Measurements from ENCODE around the gene CSDE1. TPM values are rescaled to one million over a fixed set of nuclear protein-coding genes. Genes with fewer than 3 reads are reported as not detected.

The CSDE1 gene
- polyA plus RNA-seq, 3 donors: 177 to 324 (median 251) TPM

DNA sequence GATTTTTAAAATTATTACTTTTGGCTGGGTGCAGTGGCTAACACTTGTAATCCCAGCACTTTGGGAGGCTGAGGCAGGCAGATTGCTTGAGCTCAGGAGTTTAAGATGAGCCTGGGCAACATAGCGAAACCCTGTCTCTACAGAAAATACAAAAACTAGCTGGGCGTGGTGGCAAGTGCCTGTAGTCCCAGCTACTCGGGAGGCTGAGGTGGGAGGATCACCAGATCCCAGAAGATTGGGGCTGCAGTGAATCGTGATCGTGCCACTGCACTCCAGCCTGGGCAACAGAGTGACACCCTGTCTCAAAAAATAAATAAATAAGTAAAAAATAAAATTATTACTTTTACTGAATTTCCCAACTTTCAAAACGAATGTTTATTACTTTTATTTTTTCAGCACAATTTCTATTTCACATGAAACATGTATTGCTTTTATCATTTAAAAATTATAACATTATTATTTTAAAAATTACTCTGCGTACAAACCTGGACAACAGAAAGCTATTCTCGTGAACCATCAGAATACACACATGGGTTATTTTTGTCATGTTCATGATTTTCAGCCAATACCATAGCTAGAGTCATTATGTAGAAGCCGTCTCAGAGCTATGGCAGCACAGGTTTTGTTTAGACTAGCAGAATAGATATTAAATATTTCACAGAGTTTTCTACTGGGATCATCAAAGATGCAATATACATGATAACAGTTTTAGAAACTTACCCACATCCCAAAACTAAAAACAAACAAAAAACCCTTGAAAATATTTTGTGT, 63.1 kb downstream of the CSDE1 start:
- Histone ChIP-seq H3K4me1 (ENCODE audit: control insufficient read depth in 1 of 2, insufficient read depth in 2 of 2, low read length in 2 of 2) (no peaks in the 10 kb centered on the region), H3K27me3 (ENCODE audit: control insufficient read depth in 2 of 2, insufficient read depth in 2 of 2, low read length in 2 of 2) (no peaks in the 10 kb centered on the region), H4K20me1 (ENCODE audit: insufficient read depth, low read length) (no peaks in the 10 kb centered on the region), H3K4me2 (replicated peaks; ENCODE audit: extremely low read depth, low read length, poor library complexity, severe bottlenecking) (no peak overlapping the region), H3K27ac (ENCODE audit: low read depth in 1 of 2, low read length in 2 of 2) (no peak overlapping the region), H3K9me3 (replicated peaks in 1 of 2; ENCODE audit: control insufficient read depth in 1 of 2, insufficient read depth in 1 of 2, low read length in 2 of 2) (no peaks in the 10 kb centered on the region), H2AFZ (ENCODE audit: insufficient read depth, low read depth, low read length, poor library complexity, severe bottlenecking) (no peak overlapping the region), H3K79me2 (ENCODE audit: insufficient read depth, low read length) (no peaks in the 10 kb centered on the region), H3K4me3 (replicated peaks in 1 of 3; ENCODE audit: low read depth in 2 of 3, low read length in 3 of 3) (no peak overlapping the region), H3K36me3 (replicated peaks in 1 of 2; ENCODE audit: control insufficient read depth in 1 of 2, insufficient read depth in 2 of 2, low read length in 2 of 2) (no peaks in the 10 kb centered on the region), H3K9ac (ENCODE audit: insufficient read depth, low read length, poor library complexity, severe bottlenecking) (no peak overlapping the region)
- no peaks in the 10 kb centered on the region for H3K4me1 Mint-ChIP-seq
- no peak overlapping the region for H3K27ac Mint-ChIP-seq
- no CpG with 5 or more reads among the region's 9 CpGs for WGBS (ENCODE audit: insufficient coverage)
- H3K4me3 Mint-ChIP-seq: no peak overlapping the region
- no peak for DNase-seq
- peaks cover 5 to 12% (median 8%) of the 10 kb centered on the region in 3 donors for H3K27me3 Mint-ChIP-seq (ENCODE audit: low read depth in 3 of 3)
- H3K9me3 Mint-ChIP-seq: peaks cover 0 to 1% (median 0%) of the 10 kb centered on the region in 7 donors
- TF ChIP-seq, protein P1, sequence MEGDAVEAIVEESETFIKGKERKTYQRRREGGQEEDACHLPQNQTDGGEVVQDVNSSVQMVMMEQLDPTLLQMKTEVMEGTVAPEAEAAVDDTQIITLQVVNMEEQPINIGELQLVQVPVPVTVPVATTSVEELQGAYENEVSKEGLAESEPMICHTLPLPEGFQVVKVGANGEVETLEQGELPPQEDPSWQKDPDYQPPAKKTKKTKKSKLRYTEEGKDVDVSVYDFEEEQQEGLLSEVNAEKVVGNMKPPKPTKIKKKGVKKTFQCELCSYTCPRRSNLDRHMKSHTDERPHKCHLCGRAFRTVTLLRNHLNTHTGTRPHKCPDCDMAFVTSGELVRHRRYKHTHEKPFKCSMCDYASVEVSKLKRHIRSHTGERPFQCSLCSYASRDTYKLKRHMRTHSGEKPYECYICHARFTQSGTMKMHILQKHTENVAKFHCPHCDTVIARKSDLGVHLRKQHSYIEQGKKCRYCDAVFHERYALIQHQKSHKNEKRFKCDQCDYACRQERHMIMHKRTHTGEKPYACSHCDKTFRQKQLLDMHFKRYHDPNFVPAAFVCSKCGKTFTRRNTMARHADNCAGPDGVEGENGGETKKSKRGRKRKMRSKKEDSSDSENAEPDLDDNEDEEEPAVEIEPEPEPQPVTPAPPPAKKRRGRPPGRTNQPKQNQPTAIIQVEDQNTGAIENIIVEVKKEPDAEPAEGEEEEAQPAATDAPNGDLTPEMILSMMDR (IDR thresholded peaks at IDR 0.05): no peak
- intact Hi-C loops (cut with micrococcal nuclease): no loop called here
- no peaks in the 10 kb centered on the region for H3K36me3 Mint-ChIP-seq

DNA sequence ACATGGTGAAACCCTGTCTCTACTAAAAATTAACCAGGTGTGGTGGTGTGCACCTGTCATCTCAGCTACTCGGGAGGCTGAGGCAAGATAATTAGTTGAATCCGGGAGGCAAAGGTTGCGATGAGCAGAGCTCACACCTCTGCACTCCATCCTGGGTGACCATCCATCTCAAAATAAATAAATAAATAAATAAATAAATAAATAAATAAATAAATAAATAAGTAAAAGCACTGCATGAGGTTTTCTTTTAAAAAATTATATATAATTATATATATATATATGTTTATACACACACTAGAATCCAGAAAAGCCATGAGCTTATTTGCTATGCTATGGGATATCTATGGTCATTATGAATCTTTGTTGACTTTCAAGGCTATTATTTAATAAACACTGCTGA, 64.8 kb downstream of the CSDE1 start:
- DNase-seq: no peak
- no peak overlapping the region for H3K9ac ChIP-seq (ENCODE audit: insufficient read depth, low read length, poor library complexity, severe bottlenecking)
- no peaks in the 10 kb centered on the region for H4K20me1 ChIP-seq (ENCODE audit: insufficient read depth, low read length)
- no peak overlapping the region for H3K27ac ChIP-seq (ENCODE audit: low read depth in 1 of 2, low read length in 2 of 2)
- no peaks in the 10 kb centered on the region for H3K27me3 ChIP-seq (ENCODE audit: control insufficient read depth in 2 of 2, insufficient read depth in 2 of 2, low read length in 2 of 2)
- no peak overlapping the region for H3K27ac Mint-ChIP-seq
- H2AFZ ChIP-seq (ENCODE audit: insufficient read depth, low read depth, low read length, poor library complexity, severe bottlenecking): no peak overlapping the region
- no peaks in the 10 kb centered on the region for H3K9me3 ChIP-seq (replicated peaks in 1 of 2; ENCODE audit: control insufficient read depth in 1 of 2, insufficient read depth in 1 of 2, low read length in 2 of 2)
- no peak overlapping the region for H3K4me3 ChIP-seq (replicated peaks in 1 of 3; ENCODE audit: low read depth in 2 of 3, low read length in 3 of 3)
- H3K36me3 Mint-ChIP-seq: no peaks in the 10 kb centered on the region
- WGBS (ENCODE audit: insufficient coverage): no CpG with 5 or more reads among the region's 3 CpGs
- no peaks in the 10 kb centered on the region for H3K4me1 ChIP-seq (ENCODE audit: control insufficient read depth in 1 of 2, insufficient read depth in 2 of 2, low read length in 2 of 2)
- peaks cover 5 to 20% (median 12%) of the 10 kb centered on the region in 3 donors for H3K27me3 Mint-ChIP-seq (ENCODE audit: low read depth in 3 of 3)
- no peak overlapping the region for H3K4me2 ChIP-seq (replicated peaks; ENCODE audit: extremely low read depth, low read length, poor library complexity, severe bottlenecking)
- H3K79me2 ChIP-seq (ENCODE audit: insufficient read depth, low read length): no peaks in the 10 kb centered on the region
- H3K36me3 ChIP-seq (replicated peaks in 1 of 2; ENCODE audit: control insufficient read depth in 1 of 2, insufficient read depth in 2 of 2, low read length in 2 of 2): no peaks in the 10 kb centered on the region
- intact Hi-C loops (cut with micrococcal nuclease): no loop called here
- TF ChIP-seq, protein P1 (IDR thresholded peaks at IDR 0.05): no peak
- H3K4me1 Mint-ChIP-seq: no peaks in the 10 kb centered on the region
- no peaks in the 10 kb centered on the region for H3K9me3 Mint-ChIP-seq
- no peak overlapping the region for H3K4me3 Mint-ChIP-seq

All from CD14-positive monocyte (primary cell).